GM10266 (cell line): Measurements from ENCODE around the gene DMD.

ENCODE experiments used
- DNase-seq: peaks from one replicate; pipeline ENCODE4 v3.0.0; 2012; ENCODE audit errors: extremely low spot score
- CTCF ChIP-seq: IDR thresholded peaks from 2 replicates; pipeline ENCODE4 v1.5.1; 2012; ENCODE audit warnings: mild to moderate bottlenecking, low read depth; ENCODE audit not compliant: control insufficient read depth, insufficient read depth; ENCODE audit errors: missing control alignments

The DMD gene

GRCh38 chrX:31237189-31237588 lies 1974.2 kb downstream of the DMD start:
- no peak for DNase-seq
- TF ChIP-seq CTCF: no peak

GRCh38 chrX:31236231-31236630 lies 1975.1 kb downstream of the DMD start:
- TF ChIP-seq CTCF: no peak
- no peak for DNase-seq

GRCh38 chrX:31233941-31234496 lies 1977.3 kb downstream of the DMD start:
- no peak for TF ChIP-seq CTCF
- DNase-seq: no peak

- DNase-seq: no peak
- no peak for TF ChIP-seq CTCF
These were observed 1978.8 kb downstream of the DMD start for GRCh38 chrX:31232506-31232905.

GRCh38 chrX:31228909-31229308 lies 1982.4 kb downstream of the DMD start:
- peak; percentile 15 for DNase-seq
- no peak for TF ChIP-seq CTCF

- DNase-seq: no peak
- no peak for TF ChIP-seq CTCF
These were observed 1982.9 kb downstream of the DMD start for GRCh38 chrX:31228415-31228832.

GRCh38 chrX:31227250-31227649 lies 1984.1 kb downstream of the DMD start:
- no peak for DNase-seq

More at GRCh38 chrX:31227250-31227649, 1984.1 kb downstream of the DMD start:
- TF ChIP-seq CTCF: no peak
